Stimulated activated CD8-positive, alpha-beta memory T cell treated with anti-CD3 and anti-CD28 coated beads, Interleukin-7, amount 100 ng/mL, for 1 hour (primary cell): ENCODE results near the gene FAR2.
A peak's percentile ranks its signal among the peaks of the same experiment; 100 is the strongest.
"Not testable (repeated sequence)": the region's sequence is repeated elsewhere in the genome, so short reads cannot be mapped to it uniquely, and the experiment has no call there.

Experiments
- DNase-seq, 2 donors: peaks; one replicate each; pipeline ENCODE4 v3.0.0-alpha.2; 2020; ENCODE audit warnings: low read depth in 2 of 2

FAR2 gene

DNA sequence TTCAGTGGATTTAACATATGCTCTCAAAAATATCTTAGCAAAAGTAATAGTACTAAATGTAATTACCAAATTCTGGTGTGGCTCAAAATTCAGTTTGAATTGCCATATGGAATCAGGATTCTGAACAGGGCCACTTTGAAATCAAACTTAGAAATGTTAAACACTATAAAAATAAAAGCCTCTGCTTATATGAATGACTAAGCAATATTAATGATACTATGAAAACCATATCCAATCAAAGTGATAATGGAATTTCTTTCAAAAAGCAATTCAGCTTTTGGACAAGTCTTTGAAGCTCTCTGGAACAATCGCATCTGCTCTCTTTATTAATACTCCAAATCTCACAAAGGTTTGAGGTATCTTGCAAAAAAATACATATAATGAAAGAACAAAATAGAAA, 180.3 kb downstream of the FAR2 start:
- DNase-seq, result no peak

DNA sequence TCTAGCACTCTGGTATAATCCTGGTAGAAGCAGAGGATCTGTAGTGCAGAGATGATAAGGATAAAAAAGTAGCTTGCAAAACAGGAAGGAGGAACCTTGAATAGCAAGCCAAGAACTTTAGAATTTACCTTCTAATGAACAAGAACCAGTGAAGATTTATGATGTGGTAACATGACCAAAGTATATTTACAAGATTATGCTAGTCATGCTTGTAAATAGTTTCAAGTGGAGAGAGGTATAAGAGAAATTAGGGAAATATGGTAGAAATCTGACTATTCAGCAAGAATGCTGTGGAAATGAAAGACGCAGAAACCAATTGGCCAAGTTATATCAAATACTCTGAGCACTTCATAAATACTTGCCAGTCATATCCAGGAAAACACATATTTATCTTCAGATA, 184.1 kb downstream of the FAR2 start:
- DNase-seq, result no peak

DNA sequence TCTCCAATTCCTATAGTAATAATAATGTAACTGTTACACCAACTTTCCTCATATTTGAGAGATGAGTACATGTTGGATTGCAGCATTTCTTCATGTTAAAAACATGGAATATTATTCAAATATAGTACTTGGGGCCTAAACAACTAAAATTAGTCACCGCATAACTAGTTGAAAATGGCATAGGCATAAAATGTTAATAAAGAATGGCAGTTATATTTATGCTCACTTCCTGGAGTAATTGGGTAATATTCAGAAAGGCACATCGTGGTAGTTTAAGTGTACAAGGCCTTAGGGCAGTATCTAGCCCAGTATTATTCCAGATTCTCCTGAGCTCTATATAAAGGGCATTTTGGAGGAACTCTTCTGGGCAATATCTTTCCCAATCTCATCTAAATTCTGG, 185.9 kb downstream of the FAR2 start:
- no peak for DNase-seq

DNA sequence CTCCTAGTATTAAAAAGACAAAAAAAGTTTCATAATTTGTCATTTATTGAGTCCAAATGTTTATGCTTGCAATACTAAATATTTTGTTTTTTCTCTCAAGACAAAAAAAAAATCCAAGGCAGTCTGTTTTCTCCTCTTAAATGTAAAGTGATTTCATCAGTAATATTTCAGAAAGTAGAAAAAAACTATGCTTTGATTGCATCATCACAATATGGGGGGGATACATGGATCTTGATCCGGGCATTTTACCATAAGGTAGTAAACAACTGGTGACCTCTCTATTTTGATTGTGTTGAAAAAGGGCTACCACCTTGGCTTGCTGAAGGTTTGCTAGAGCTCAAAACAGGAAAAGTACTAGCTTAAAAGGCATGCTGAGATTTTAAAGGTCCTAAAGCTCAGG, 188.2 kb downstream of the FAR2 start:
- DNase-seq, result no peak

DNA sequence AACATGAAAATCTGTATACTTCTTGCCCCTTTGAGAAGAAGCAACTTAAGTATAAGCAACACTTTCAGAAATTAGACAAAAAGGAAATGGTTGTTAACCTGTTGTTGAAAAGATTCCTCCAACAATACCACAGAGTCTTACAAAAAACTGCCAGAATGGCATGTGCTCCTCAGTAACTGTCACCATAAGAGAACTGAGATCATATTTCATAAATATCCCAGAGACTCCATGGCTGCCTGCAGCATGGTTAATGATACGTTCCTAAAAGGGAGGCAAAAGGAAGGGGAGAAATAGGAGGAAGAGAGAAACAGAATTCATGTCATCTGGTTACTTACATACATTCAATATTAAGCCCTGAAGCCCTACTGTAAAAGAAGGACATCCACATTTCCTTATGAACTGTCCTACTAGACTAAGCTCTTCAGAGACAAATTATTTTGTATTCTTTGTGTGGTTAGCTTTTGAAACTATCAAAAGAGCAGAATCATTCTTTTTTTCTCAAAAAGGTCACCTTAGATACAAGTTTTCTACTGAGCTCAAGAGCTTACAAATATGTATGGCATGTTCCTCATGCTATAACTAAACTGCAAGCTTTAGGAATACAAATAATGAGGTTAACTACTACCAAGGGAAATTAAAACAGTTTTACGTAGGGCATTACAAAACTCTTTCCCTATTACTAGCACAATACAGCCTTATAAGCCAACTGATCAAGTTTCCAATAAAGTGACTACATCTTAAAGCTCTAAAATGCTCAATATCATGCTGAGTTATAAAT, 194.1 kb downstream of the FAR2 start:
- DNase-seq, result no peak

DNA sequence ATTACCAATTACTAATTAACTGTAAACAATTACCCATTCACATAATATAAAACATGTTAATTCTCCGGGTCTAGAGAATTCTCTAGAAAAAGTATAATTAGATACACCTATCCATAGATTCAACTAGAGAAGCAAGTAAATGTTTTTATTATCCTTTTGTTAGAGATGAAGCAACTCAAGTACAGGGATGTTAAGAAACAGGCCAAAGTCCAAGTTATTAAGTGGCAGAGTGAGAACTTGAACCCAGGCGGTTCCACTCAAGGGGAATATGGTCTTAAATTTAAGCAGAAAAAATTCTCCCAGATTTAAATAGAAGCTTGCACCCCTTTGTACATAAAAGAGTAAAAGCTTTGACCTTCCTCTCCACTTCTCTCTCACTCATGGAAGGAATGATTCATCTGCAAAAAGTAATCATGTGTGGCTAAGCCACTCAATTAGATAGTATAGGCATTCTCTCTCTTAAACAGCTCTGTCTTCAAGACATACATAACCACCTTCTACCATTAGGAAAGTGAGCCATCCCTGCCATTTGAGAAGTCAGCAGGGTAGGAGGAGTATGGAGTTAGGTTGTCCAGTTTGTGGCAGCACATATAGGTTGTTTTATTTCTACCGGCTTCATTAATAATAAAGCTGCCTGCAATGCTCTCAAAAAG, 197.8 kb downstream of the FAR2 start:
- no peak for DNase-seq

DNA sequence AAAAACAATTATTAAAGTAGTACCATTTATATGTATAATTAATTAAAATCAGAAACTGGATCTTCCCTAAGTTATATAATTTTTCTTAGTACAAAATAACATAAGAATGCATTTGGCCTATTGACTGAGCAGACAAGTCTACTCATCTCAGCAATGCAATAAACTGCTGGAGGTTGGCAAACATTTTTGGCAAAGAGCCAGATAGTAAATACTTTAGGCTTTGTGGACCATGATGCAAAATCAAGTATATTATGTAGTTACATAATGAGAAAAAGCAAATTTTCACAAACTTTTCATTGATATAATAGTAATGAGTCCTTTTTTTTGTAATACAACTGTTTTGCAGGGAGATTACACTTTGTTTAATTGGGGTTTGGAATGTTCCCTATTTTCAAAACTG, 201.0 kb downstream of the FAR2 start:
- DNase-seq, result no peak

DNA sequence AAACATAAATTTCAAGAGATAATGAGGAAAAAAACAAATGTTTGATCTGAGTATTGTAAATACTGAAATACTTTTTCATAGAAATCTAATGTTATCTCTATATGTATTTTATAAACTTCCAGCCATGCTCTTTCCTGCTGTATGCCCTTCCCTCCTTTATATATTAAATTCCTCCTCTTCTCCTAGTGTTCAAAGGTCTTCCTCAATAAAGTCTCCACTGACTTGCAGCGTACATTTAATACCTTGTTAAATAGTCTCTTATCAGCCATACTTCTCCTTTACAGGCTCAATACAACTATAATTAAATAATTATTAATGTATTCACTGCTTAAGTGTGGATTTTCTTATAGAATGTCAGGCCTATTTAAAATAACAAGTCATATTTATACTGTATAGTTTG, 205.9 kb downstream of the FAR2 start:
- no peak for DNase-seq

DNA sequence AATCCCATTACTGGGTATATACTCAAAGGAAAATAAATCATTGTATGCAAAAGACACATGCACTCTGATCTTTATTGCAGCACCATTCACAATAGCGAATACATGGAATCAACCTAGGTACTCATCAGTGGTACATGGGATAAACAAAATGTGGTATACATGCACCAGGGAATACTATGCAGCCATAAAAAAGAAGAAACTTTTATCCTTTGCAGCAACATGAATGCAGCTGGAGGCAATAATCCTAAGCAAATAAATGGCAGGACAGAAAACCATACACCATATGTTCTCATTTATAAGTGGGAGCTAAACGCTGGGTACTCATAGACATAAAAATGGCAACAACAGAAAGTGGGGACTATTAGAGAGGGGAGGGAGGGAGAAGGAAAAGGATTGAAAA, 216.0 kb downstream of the FAR2 start:
- no peak for DNase-seq

DNA sequence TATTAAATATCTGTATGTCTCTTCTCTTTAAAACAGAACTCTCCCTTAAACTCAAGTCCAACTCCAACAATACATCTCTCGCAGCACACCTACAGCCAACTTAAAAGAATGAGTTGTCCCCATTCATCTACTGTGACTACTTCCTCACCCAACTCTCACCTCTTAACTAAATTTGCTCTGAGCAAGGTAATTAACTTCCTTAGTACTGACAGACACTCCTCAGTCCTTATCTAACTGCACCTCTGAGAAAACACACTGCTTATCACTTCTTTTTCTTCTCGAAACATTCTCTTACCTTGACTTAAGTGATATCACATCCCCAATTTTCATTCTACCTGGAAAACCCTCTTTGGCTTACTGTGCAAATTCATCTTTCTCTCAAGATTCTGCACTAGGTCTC, 224.9 kb downstream of the FAR2 start:
- no peak for DNase-seq

DNA sequence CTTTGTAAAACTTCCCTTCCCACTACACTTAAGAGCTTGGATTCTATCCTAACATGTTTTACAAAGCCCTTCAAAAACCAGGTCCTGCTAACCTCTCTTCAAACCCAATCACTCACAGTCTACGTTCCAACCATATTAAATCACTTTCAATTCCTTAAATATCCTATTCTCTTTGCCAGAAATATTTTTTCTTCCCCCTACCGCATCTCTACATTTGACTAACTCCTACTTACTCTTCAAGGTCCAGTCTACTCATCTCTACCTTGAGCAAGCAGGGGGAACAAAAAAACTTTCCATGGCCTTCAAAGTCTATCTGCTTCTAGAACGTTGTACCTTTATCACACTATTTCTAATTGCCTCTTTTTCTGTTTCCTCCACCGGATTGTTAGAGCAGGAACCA, 225.8 kb downstream of the FAR2 start:
- DNase-seq, result no peak

DNA sequence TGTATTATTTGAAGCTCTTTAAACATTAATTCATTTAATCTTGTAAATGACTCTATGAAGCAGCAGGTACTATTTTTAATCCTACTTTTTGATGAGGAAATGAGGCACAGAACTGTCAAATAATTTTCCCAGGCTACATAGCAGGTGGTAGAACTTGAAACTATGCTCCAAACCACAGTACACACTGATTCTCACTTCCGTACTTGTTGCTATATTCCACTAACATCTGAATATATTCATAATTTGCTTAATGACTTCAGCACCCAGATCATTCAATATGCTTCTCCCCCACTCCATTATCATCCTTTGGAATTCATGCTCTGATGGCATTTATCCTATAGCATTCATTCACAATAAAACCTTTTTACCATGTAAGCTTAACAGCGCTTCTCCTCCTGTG, 227.0 kb downstream of the FAR2 start:
- no peak for DNase-seq

DNA sequence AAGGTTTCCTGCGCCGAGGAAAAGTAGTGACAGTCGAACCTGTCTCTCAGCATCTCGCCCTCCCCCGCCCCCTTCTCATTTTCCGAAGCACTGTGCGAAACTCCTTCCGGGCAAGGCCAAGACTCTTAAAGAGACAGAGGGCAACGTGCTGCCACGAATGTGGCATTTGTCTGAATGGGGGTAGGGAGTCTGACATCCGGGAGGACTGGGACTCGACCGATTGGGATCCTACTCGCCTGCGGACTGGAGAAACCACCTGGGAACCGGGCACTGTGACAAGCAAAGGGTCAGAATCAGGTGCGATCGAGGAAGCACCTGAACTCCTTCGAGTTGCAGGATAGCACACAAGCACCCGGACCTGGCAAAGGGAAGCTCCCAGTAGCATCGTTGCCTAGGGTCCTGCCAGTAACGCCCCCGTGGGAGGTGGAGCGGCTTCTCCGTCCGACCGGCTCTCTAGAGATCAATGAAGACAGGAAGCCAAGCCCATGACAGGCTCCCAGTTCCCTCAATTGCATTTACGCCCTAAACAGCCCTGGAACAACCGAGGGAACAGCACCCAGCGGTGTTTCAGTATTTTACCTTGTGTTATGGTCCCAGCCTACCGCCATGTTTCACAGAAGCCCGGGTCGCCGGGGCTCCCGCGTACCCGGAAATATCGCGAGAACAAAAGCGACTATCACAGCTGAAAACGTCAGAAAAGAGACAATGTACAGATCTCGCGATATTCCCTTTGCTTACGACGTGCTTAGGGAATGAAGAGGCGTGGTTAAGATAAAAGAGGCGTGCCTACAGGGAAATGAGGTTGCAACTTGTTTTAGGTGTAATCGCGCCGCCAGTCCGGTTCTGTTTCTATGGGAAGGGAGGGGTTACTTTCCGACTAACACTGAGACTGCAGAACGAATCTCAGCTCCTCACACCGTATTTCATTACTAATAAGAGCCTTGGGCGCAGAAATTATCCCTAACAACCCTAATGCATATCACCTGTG, 231.8 kb downstream of the FAR2 start, which contains the start of gene ERGIC2:
Gene ERGIC2 (minus strand): TSS at position 637 of the 988 bp plus-strand sequence. CDS start 9,539 bp downstream, outside the sequence.
- DNase-seq, result peak; percentile 70 to 72

DNA sequence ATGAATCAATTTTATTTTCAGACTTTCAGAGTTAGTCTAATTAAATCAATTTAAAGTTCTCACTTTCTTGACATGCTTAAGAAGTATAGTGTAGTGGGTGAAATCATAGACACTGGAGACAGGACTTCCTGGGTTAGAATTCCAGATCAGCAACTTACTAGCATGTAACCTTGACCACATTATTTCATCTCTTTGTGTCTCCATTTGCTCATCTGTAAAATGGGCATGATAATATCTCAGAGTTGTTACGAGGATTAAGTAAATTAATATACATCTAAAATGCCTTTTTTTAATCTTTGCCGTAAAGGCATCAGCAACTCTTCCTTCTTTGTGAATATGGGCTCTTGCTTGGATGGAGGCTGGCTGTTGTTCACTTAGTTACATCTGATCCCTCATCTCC, 233.2 kb downstream of the FAR2 start:
- no peak for DNase-seq

DNA sequence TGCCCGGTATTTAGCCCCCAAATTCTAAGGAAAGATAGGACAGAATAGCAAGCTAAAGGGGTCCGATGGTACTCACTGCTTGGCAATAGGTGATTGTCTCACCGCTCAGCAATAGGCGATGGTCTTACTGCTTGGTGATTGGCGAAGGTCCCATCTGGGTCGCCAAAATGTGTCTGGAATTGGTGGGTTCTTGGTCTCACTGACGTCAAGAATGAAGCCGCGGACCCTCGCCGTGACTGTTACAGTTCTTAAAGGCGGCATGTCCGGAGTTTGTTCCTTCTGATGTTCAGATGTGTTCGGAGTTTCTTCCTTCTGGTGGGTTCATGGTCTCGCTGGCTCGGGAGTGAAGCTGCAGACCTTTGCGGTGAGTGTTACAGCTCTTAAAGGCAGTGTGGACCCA, 236.1 kb downstream of the FAR2 start:
- DNase-seq, result not testable (repeated sequence)
